Neural cell (in vitro differentiated cells): ENCODE measurements around the gene TSC22D3.

Experiments
- EP300 ChIP-seq: fragments of 450-650 bp; conservative IDR thresholded peaks from 2 replicates; pipeline ENCODE4 v1.6.1; 2014; ENCODE audit warnings: antibody characterized with exemption, mild to moderate bottlenecking, moderate library complexity; ENCODE audit not compliant: poor library complexity, severe bottlenecking
- EZH2 ChIP-seq: fragments of 200-600, 300-800 bp; shearing (Covaris generic), sonication (generic); IDR thresholded peaks from 2 replicates; pipeline ENCODE4 v1.6.1; 2014; ENCODE audit warnings: antibody characterized with exemption, low read length, borderline replicate concordance, mild to moderate bottlenecking; ENCODE audit not compliant: insufficient read depth, poor library complexity, severe bottlenecking
- MXI1 ChIP-seq: fragments of 450-650 bp; conservative IDR thresholded peaks from 2 replicates; pipeline ENCODE4 v1.6.1; 2014; ENCODE audit warnings: antibody characterized with exemption, mild to moderate bottlenecking; ENCODE audit not compliant: poor library complexity, severe bottlenecking
- POLR2AphosphoS5 ChIP-seq: IDR thresholded peaks from 2 replicates; pipeline ENCODE4 v1.6.1; 2012
- RAD21 ChIP-seq: fragments of 450-650 bp; conservative IDR thresholded peaks from 2 replicates; pipeline ENCODE4 v1.6.1; 2014; ENCODE audit warnings: antibody characterized with exemption, mild to moderate bottlenecking, moderate library complexity
- SMC3 ChIP-seq: fragments of 450-650 bp; conservative IDR thresholded peaks from 2 replicates; pipeline ENCODE4 v1.6.1; 2014; ENCODE audit warnings: antibody characterized with exemption, mild to moderate bottlenecking, moderate library complexity; ENCODE audit not compliant: poor library complexity
- TAF1 ChIP-seq: IDR thresholded peaks from 2 replicates; pipeline ENCODE4 v1.6.1; 2012; ENCODE audit warnings: low read depth
- TF ChIP-seq, protein P1 (sequence below): fragments of 450-650 bp; IDR thresholded peaks from 2 replicates; pipeline ENCODE4 v1.5.1; 2014; ENCODE audit warnings: antibody characterized with exemption, mild to moderate bottlenecking, moderate library complexity; ENCODE audit not compliant: poor library complexity, severe bottlenecking
- TF ChIP-seq, protein P2 (sequence below): IDR thresholded peaks from 2 replicates; pipeline ENCODE4 v1.6.1; 2012; ENCODE audit warnings: borderline replicate concordance

GRCh38 chrX:107714206-107714891, 61.2 kb downstream of the TSC22D3 start:
- TF ChIP-seq, protein P1, sequence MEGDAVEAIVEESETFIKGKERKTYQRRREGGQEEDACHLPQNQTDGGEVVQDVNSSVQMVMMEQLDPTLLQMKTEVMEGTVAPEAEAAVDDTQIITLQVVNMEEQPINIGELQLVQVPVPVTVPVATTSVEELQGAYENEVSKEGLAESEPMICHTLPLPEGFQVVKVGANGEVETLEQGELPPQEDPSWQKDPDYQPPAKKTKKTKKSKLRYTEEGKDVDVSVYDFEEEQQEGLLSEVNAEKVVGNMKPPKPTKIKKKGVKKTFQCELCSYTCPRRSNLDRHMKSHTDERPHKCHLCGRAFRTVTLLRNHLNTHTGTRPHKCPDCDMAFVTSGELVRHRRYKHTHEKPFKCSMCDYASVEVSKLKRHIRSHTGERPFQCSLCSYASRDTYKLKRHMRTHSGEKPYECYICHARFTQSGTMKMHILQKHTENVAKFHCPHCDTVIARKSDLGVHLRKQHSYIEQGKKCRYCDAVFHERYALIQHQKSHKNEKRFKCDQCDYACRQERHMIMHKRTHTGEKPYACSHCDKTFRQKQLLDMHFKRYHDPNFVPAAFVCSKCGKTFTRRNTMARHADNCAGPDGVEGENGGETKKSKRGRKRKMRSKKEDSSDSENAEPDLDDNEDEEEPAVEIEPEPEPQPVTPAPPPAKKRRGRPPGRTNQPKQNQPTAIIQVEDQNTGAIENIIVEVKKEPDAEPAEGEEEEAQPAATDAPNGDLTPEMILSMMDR: no peak
- no peak for TF ChIP-seq RAD21
- TF ChIP-seq EP300: no peak
- TF ChIP-seq POLR2AphosphoS5: no peak
- no peak for TF ChIP-seq EZH2
- TF ChIP-seq SMC3: no peak
- TF ChIP-seq TAF1: no peak
- TF ChIP-seq, protein P2, sequence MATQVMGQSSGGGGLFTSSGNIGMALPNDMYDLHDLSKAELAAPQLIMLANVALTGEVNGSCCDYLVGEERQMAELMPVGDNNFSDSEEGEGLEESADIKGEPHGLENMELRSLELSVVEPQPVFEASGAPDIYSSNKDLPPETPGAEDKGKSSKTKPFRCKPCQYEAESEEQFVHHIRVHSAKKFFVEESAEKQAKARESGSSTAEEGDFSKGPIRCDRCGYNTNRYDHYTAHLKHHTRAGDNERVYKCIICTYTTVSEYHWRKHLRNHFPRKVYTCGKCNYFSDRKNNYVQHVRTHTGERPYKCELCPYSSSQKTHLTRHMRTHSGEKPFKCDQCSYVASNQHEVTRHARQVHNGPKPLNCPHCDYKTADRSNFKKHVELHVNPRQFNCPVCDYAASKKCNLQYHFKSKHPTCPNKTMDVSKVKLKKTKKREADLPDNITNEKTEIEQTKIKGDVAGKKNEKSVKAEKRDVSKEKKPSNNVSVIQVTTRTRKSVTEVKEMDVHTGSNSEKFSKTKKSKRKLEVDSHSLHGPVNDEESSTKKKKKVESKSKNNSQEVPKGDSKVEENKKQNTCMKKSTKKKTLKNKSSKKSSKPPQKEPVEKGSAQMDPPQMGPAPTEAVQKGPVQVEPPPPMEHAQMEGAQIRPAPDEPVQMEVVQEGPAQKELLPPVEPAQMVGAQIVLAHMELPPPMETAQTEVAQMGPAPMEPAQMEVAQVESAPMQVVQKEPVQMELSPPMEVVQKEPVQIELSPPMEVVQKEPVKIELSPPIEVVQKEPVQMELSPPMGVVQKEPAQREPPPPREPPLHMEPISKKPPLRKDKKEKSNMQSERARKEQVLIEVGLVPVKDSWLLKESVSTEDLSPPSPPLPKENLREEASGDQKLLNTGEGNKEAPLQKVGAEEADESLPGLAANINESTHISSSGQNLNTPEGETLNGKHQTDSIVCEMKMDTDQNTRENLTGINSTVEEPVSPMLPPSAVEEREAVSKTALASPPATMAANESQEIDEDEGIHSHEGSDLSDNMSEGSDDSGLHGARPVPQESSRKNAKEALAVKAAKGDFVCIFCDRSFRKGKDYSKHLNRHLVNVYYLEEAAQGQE: no peak
- no peak for TF ChIP-seq MXI1
